ENCODE results near the gene SMAD3. TPM values are rescaled to one million over a fixed set of nuclear protein-coding genes. Genes with fewer than 3 reads are reported as not detected.

The SMAD3 gene
- total and polyA plus RNA-seq, 2 of the 8 experiments (the other 6 are each of a cell fraction or from before 2014, with no cell fraction given): 10.1 to 12.4 TPM

- TF ChIP-seq E2F6 (IDR thresholded peaks at IDR 0.05) (no peak), BRCA1 (IDR thresholded peaks at IDR 0.05; ENCODE audit: low read depth, low read length) (no peak), RAD21 (IDR thresholded peaks at IDR 0.05 in 1 of 2, conservative IDR thresholded peaks at IDR 0.05 in 1 of 2; ENCODE audit: low read depth in 2 of 2, low read length in 2 of 2) (no peak)
These were observed 48.6 kb downstream of the SMAD3 start (continued) for GRCh38 chr15:67114046-67114445.

Measured in H1 (cell line).